ENCODE results near the gene RAPGEF5. TPM values are rescaled to one million over a fixed set of nuclear protein-coding genes. Genes with fewer than 3 reads are reported as not detected.

The RAPGEF5 gene
- total RNA-seq, 1 experiment from 2014 or later = 13.3 TPM

- peaks cover 37 to 48% (median 44%) of the 10 kb centered on the region in 3 experiments for H3K36me3 Mint-ChIP-seq (ENCODE audit: insufficient read depth in 1 of 3, low read depth in 3 of 3)
These were observed 214.4 kb downstream of the RAPGEF5 start for GRCh38 chr7:22142572-22142971.

More at GRCh38 chr7:22142572-22142971, 214.4 kb downstream of the RAPGEF5 start:
- peaks cover 11% of the 10 kb centered on the region for H3K4me1 ChIP-seq (ENCODE audit: insufficient read depth, low read length)
- H2BK15ac ChIP-seq (ENCODE audit: low read depth, low read length) = no peak overlapping the region
- no peak overlapping the region for H3K27ac ChIP-seq (ENCODE audit: insufficient read length, low read depth, low read length)
- no peak overlapping the region for H3K14ac ChIP-seq (ENCODE audit: insufficient read depth, low read length)
- no peak overlapping the region for H2BK5ac ChIP-seq (ENCODE audit: insufficient read length, low read length)
- H4K20me1 ChIP-seq (ENCODE audit: control insufficient read depth, insufficient read depth, insufficient read length) = no peaks in the 10 kb centered on the region
- H4K5ac ChIP-seq (ENCODE audit: insufficient read length, low read depth, low read length) = no peak overlapping the region
- no peak overlapping the region for H3K9ac ChIP-seq (ENCODE audit: extremely low read depth, insufficient read length, low read length)
- H2BK20ac ChIP-seq (ENCODE audit: low read depth, low read length, poor library complexity, severe bottlenecking) = no peak overlapping the region
- no peak overlapping the region for H3K4me3 Mint-ChIP-seq
- no peak overlapping the region for H3K4me2 ChIP-seq (ENCODE audit: insufficient read depth, insufficient read length, low read length)
- H3K4me1 Mint-ChIP-seq = peaks cover 39 to 42% of the 10 kb centered on the region in 2 experiments
- no peak overlapping the region for H2AFZ ChIP-seq (ENCODE audit: low read length)
- H3K79me2 ChIP-seq (ENCODE audit: insufficient read depth, low read length) = no peaks in the 10 kb centered on the region
- TF ChIP-seq CTCF (conservative IDR thresholded peaks at IDR 0.05) = no peak
- H3K23ac ChIP-seq (ENCODE audit: insufficient read length, low read depth, low read length) = no peak overlapping the region
- no peaks in the 10 kb centered on the region for H3K79me1 ChIP-seq (ENCODE audit: insufficient read depth, low read depth, low read length, poor library complexity, severe bottlenecking)
- no peak overlapping the region for H2AK5ac ChIP-seq (ENCODE audit: insufficient read length, low read length)
- WGBS (ENCODE audit: extremely low coverage, insufficient read length, low lambda C conversion rate) = no CpG with 5 or more reads among the region's 3 CpGs
- H4K8ac ChIP-seq (replicated peaks; ENCODE audit: insufficient read length, low read depth, low read length) = no peak overlapping the region
- H3K9me3 ChIP-seq (ENCODE audit: control insufficient read depth, low read depth, low read length) = peaks cover 6% of the 10 kb centered on the region
- H3K18ac ChIP-seq (ENCODE audit: insufficient read length, low read depth, low read length) = no peak overlapping the region
- no peak overlapping the region for H3K4ac ChIP-seq (ENCODE audit: low read depth, low read length)
- no peaks in the 10 kb centered on the region for H3K27me3 Mint-ChIP-seq (ENCODE audit: low read depth)
- no peak overlapping the region for H4K91ac ChIP-seq (ENCODE audit: insufficient read length, low read depth, low read length)
- no peak overlapping the region for H3K56ac ChIP-seq (ENCODE audit: insufficient read length, low read depth, low read length)
- H3T11ph ChIP-seq (ENCODE audit: low read length) = no peak overlapping the region
- H3K9me3 Mint-ChIP-seq = peaks cover 2 to 4% of the 10 kb centered on the region in 2 experiments; a peak in 2 of 5 replicates
- no peaks in the 10 kb centered on the region for H3K27me3 ChIP-seq (ENCODE audit: insufficient read depth, low read length)
- no peak overlapping the region for H2BK120ac ChIP-seq (ENCODE audit: low read depth, low read length, poor library complexity, severe bottlenecking)
- H3K23me2 ChIP-seq (ENCODE audit: insufficient read length, low read depth, low read length, poor library complexity, severe bottlenecking) = no peaks in the 10 kb centered on the region
- DNase-seq = no peak
- H3K27ac Mint-ChIP-seq = peak overlapping the region in 1 of 3 experiments; percentile 13; a peak in 2 of 7 replicates
- no peak overlapping the region for H2BK12ac ChIP-seq (ENCODE audit: insufficient read length, low read depth, low read length)

Measured in H9 (cell line).